Stimulated activated CD4-positive, alpha-beta T cell treated with anti-CD3 and anti-CD28 coated beads, TNF-alpha, amount 100 ng/mL, for 48 hours (primary cell): ENCODE data around the gene CENPW.

ENCODE experiments used
- DNase-seq, 3 donors: peaks; one replicate each; pipeline ENCODE4 v3.0.0-alpha.2; 2020; ENCODE audit warnings: low read depth in 3 of 3

The CENPW gene

DNA sequence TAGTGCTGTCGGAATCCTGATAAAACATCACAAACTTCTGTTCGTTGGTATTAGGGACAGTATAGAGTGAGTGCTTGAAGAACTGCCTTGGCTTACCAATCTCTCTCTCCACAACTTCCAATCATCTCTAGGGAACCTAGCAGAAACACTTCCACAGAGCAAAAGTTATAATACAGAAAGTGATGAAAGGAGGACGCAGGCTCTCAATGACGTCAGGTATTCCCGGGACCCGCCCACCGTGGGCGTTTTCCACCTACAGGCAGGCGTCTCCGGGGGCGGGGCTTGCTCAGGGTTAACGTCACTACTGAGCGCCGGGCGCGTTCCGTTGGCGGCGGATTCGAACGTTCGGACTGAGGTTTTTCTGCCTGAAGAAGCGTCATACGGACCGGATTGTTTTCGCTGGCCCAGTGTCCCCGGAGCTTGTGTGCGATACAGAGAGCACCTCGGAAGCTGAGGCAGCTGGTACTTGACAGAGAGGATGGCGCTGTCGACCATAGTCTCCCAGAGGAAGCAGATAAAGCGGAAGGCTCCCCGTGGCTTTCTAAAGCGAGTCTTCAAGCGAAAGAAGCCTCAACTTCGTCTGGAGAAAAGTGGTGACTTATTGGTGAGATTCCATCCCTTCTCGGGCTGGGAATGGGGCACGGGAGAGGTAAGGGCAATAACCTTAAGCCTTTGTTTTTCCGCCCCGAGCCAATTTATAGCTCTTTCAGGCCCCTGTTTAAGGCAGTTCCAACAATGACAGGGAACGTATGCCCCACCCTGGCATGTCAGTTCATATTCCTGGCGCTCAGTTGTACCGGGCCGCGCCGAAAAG, at the start of gene CENPW:
Gene CENPW, plus strand, starts transcription at position 320 of the 814 bp plus-strand sequence. Its CDS starts 159 bp downstream, at position 479.
- DNase-seq, result peak; percentile 93 to 95 (median 93)

DNA sequence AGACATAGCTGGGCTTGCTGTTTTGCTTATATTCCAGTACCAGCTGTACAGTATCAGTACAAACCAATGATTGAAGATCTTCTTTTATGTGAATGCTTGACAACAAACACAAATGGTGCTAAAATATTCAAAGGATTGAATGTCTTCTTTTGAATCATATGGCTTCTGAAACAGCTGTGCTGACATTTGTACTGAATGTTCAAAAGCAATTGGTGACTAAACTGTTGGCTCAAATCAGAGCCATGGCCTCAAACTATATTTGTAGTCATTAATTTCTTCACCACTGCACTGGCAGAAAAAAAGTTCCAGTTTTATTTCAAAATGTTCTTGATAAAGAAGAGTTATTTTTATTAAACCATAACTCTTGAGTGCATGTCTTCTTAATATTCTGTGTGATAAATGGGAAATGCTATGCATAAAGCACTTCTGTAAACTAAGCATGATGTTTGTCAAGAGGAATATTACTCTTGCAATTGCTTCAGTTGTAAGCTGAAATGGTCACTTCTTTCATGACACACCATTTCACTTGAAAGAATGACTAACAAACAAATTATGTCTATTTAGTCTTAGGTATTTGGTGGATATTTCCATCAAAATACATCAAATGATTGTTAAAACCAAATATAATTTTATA, 45.9 kb upstream of the CENPW start:
- no peak for DNase-seq

DNA sequence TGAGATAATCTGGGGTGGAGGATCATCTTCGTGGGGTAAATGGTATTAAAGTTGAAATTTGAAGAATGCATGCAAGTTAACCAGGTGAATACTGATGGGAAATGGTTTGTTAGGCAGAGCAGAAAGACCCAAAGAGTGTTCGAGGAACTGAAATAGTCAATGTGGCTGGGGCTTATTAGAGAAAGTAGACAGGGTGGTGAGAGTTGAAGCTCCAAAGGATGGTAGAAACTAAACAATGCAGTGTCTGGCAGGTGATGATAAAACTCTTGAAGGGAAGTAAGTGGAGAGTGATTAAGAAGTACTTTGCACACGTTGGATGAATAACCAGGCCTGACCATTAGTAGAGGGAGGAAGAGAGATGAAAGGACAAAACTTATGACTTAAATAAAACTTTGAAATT, 39.8 kb upstream of the CENPW start:
- DNase-seq, result no peak

DNA sequence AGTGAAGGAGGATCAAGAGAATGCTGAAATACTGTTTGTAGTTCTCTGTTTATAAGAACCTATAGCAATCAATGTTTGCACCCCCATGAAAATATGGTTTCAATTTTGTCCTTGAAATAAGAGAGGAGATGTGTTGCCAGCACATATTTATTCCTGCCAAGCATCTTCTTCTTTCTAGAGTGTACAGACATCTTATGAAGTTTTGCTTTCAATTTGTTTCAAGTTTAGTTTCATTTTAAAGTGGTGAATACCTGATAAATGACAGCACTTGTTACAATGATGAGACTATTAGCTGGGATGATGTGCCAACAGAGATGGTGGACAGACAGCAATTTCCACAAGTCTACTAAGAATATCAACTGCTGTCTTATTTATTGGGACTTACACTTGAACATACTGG, 39.2 kb upstream of the CENPW start:
- no peak for DNase-seq

DNA sequence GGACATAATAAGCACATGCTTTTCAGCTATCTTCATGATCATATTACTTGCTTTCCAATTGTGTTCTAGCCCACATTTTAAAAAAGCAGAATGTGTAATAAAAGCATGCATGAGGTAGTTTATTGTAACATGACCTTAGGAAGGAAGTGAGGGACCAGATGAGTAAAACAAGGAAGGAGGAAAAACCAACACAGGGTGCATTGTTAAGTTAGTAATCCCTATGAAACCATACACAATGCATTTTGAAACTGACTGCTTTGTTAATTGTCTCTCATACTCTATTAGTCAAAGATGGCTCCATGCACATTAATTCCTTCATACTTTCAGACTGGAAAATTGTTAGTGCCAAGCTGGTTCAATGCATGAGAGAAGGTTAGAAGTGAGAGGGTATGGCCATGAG, 37.7 kb upstream of the CENPW start:
- DNase-seq, result no peak

DNA sequence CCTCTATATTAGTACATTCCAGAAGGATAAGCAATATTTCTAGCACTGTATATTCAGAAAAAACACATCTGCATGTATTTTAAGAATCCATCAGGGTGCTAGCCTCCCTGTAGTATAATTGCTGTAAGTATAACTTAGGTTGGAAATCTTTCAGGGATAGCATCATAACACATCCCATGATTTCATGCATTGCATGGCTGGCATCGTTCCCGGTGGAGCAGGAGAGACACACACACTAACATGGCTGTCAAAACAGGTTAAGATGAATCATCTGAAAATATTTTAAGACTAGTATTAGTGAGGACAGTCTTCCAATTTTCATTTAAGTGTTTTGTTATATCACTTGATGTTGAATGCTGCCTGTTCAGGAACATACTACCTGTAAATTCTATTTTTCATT, 32.1 kb upstream of the CENPW start:
- DNase-seq, result no peak

DNA sequence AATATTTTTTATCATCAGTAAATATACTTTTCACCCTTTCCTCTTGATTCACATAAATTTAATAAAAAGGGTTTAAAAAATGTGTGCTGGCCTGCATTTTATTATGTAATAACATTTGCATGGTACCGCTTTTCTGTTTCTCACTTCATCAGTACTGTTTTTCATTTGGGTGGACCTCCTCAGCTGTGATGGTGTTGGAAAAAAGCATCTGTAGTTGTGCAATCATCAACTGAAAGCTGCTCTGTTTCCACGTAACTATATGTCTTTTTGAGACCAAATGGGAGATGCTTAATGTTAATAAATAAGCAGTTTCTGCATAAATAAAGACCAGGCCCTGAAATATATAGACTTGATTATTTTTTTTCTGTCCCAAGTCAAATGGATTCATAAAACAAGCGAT, 31.6 kb upstream of the CENPW start:
- no peak for DNase-seq

DNA sequence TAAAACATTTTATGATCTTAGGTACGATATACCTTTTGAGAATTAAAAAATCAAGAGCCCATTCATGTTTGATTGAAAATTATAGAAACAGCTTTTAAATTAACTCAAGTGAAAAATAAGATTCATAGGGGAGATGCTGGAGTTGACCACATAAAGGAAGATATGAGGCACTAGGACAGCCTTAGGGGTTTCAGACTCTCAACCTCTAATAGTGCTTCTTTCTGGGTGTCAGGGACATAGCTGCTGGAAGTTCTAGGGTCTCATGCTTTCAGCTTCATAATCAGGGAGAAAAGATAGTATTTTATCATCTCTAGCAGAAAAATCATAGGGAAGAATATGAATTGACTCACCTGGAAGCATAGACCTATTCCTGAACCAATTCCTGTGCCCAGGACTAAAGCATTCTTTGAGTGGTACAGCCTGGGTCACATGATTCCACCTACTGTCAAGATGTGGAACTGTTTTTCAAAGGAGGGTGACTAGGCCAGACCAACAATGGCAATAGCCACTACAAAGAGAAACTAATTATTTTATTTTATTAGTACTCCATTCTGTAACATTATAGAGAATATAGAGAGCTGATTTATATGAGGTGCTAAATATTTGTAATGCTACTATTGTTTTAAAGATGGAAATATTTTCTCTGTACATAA, 27.8 kb upstream of the CENPW start:
- DNase-seq, result no peak

DNA sequence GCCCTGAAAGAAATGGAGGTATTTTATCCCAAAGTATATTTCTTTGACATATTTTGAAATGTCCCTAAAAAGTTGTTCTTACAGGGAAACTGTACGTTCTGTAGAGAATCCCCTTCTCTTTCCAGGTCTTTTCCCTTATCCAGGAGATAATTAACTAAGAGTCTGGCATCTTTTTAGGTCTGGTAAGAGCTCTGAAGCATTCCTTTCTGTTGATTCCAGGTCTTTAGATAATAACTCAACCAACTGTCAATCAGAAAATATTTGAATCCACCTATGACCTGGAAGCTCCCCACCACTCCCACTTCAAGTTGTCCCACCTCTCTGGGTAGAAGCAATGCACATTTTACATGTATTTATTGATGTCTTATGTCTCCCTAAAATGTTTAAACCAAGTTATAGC, 26.0 kb upstream of the CENPW start:
- DNase-seq, result no peak

DNA sequence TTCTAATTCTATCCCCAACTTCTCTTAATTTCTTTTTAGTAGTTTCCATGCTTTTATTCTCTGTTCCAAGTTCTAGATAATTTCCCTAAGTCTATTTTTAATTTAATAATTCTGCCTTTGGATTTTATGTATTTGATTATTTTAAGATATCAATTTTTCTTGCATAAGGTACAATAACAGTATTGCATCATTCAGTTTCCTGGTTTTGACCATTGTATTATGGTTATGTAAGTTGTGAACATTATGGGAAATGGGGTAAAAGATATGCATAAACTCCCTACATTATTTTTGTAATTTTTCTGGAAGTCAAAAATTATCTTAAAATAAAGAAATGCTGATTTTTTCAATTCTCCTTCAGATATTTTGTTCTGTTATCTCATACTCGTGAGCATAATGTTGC, 21.1 kb upstream of the CENPW start:
- no peak for DNase-seq

DNA sequence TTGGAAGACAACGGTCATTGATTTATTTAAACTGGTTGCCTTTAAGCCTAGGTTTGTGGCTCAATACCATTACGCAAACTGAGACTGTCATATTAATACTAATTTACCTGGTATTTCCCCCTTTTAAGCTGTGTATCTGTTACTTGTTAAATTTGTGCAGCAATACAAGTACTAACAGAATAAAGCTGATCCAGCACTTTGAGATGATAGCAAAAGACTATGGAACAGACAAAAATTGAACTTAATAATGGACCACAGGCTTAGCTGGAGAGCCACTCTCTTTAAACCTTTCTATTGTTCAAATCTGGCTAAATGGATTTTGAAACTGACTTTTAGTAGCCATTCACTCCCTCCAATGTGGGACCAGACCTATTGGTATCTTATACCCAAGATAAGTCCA, 6.2 kb upstream of the CENPW start:
- DNase-seq, result no peak

DNA sequence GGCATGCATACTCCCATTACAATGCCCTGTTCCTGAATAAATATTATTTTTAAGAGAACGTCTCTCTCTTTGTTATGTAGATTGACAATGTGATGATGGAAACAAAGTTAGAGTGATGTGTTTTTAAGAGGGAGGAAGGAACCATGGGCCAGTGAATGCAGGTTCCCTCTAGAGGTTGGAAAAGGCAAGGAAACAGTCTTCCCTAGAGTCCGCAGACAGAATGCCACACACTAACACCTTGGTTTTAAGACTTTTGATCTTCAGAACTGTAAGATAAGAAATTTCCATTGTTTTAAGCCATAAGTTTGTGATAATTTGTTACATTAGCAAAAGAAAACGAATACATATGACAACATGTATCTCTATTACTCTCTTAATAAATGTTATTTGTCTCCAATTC, 4.7 kb upstream of the CENPW start:
- no peak for DNase-seq

DNA sequence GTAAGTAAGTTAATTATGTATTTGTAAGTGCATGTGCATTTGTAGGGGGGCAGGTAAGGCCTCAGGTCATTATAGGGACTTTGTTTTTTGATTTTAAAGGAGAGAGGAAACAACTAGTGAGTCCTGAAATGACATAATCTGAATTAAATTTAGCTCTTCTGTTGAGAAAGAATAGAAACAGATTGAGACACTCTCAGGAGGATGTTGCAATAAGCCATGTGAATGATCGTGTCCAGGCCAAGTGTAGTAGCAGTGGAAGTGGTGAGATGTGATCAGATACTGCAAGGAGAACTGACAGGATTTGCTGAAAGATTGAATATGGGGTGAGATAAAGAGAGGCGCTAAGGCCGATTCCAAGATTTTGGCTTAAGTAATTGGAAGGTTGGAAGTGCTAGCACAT, 2.6 kb upstream of the CENPW start:
- DNase-seq, result no peak

DNA sequence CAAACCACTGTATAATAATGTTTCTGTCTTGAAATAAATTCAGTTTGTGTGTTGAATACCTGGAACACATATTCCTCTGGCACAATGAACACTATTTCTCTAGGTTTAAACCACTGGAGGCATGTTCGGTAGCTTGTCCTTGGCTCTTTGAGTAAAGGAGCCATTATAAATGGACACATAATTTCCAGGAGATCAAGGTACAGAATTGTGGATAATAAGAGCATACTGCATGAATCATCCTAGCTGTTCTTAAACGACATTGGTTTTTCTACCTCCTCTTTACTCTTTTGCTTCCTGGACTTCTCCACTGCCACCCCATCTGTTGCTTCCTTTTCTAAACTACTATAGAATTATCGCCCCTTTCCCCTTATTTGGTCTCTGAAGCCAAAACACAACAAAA, 1.2 kb downstream of the CENPW start:
- DNase-seq, result no peak

DNA sequence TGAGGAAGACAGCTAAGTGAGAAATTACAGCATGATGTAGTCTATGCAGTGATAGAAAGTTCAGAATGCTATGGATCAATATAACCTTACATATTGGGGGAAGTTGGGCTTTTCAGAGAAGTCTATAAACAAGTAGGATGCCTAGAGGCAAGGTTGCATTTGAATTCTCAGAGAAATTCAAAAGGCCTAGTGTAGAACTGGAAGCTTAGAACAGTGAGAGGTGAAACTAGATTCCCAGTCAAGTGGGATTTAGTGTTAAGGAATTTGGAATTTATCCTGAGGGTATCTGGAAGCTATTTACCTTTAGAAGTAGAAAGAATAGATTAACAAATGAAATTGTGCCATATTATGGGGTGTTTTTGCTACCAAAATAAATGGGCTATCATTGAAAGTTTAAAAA, 4.3 kb downstream of the CENPW start:
- DNase-seq, result no peak

DNA sequence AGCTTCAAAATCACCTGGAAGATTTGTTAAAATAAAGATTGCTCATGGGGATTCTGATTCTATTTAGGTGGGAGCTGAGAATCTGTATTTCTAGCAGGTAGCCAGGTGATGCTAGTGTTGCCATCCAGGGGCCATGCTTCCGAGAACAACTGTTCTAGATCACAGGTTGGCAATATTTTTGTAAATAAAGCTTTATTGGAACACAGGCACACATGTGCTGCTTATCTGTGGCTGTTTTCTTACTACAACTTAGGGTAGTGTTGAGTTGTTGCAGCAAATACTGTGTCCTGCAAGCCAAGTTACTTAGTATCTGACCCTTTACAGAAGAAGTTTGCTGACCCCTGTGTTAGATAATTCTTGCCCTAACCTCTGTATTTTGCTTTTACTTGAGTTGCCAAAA, 12.0 kb downstream of the CENPW start:
- DNase-seq, result no peak

DNA sequence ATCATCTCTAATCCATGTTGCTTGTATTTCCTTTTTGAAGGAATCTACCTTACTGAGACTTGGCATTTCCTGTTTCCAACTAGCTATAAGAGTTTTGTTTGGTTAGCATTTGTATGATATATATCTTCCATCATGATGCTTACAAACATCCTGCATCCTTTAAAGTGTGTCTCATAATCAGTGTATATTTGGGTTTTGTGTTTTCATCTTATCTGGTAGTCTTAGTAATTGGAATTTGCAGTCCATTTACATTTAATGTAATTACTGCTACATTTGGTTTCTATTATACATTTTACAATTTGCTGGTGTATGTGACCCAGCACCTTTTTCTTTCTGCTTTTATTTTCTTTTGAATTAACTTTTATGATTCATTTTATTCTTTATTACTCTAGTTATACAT, 12.6 kb downstream of the CENPW start:
- DNase-seq, result no peak

DNA sequence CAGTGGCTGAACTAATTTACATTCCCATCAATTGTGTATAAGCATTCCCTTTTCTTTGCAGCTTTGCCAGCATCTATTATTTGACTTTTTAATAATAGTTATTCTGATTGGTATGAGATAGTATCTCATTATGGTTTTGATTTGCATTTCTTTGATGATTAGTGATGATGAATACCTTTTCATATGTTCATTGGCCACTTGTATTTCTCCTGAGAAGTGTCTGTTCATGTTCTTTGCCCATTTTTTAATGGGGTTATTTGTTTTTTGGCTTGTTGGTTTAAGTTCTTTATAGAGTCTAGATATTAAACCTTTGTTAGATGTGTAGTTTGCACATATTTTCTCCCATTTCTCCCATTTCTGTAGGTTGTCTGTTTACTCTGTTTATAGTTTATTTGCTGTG, 16.6 kb downstream of the CENPW start:
- DNase-seq, result no peak

DNA sequence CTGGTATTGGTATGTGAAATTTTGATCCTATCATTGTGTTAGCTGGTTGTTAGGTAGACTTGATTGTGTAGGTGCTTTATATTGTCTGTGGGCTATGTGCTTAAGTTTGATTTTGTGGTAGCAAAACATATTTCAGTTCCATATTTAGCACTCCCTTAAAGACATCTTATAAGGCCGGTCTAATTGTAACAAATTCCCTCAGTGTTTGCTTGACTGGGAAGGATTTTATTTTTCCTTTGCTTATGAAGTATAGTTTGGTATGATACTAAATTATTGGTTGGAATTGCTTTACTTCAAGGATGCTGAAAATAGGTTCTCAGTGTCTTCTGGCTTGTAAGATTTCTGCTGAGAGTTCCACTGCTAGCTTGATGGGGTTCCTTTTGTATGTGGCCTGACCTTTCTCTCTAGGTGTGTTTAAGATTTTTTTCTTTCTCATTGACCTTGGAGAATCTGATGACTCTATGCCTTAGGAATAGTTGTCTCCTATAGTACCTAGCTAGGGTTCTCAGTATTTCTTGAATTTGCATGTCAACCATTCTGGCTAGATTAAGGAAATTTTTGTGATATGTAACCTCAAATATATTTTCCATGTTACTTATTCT, 20.1 kb downstream of the CENPW start:
- no peak for DNase-seq

DNA sequence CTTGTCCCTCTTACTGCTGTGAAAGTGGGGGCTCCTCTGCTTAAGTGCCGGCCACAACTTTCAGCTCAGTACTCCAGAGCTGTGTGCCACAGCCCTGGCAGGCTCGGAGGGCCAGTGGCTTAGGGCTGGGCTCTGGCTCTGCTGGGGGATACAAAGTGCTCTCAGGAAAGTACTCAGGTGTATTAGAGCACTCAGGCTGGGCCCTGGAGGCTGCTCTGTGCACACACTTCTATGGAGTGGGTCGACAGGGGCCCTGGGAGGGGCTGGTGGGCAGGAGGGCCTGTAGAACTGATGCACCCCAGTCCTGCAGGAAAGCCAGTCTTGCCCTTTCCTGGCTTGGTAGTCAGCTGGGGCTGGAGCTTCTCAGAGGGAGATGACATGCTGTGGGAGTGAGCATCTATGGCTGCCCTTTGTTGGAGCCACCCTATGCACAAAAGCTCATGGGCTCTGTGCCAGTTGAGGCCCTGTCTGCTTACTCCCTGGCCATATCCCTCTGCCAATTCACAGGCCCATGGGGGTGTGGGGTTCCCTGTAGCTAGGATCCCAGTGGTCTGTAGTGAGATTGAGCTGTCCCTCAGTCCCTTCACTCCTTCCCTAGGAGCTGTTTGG, 22.0 kb downstream of the CENPW start:
- no peak for DNase-seq

DNA sequence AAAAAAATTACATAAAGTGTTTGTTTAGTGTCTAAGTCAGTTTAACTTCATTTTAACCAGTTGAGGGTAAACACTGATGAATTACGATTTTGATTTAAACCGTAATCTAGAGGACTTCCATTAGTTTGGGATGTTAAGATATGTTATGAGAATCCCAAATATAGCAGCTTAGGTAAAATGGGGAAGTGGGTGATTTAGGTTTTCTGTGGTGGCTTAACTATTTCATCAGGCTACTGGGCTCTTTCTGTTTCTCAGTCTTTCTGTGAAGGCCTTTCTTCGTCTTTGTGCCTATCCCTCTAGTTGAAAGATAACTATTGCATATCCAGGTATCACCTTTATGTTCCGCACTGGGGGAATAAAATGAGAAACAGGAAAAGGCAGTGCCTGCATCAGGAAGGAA, 27.9 kb downstream of the CENPW start:
- no peak for DNase-seq

DNA sequence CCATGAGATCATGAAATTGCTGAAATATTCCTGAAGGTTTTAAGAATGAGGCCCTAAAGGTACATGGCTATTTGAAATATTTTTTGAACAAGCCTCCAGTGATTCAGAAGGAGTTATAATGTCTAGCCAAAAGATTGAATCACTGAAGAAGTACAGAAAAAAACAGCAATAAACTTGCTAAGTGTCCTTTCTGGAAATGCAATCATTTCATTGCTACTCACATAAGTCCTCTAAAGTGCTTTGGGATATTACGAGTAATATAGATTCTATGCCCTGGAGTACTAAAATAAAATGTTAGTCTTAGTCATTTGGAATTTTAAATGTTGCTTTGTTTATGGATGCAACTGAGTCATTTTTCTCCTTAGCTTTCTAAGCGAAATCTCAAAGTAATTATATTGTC, 32.7 kb downstream of the CENPW start:
- DNase-seq, result no peak
